Lower leg skin (tissue), 3 donors: ENCODE results near the gene NEDD4L.

Experiments used
- POLR2A ChIP-seq, 2 donors: fragments of 450-650 bp; IDR thresholded peaks; one replicate each; pipeline ENCODE4 v1.6.1; 2016 to 2017; ENCODE audit warnings: antibody characterized with exemption in 2 of 2, mild to moderate bottlenecking in 1 of 2, moderate library complexity in 1 of 2
- TF ChIP-seq, protein P1 (sequence below), 3 donors: fragments of 450-650 bp; IDR thresholded peaks; one replicate each; pipeline ENCODE4 v1.5.1; 2016; ENCODE audit warnings: antibody characterized with exemption in 3 of 3, mild to moderate bottlenecking in 3 of 3, moderate library complexity in 2 of 3

DNA sequence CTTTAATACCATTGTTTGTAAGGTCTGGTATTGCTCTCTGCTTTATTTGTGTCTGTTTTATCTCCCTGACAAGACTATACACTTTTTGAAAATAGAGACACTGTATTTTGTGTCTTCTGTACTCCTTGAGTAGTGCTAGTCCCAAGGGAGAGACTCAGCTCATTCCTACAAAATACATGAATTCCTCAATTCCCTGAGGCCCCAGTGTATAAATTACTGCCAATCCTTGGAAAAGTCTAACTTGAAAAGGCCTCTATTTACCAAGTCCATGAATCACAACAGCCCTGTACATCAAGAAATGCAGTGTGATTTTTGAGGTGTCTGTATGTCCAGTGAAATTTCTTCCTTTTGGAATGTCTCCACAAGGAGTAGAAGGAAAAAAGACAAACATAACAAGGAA lies 34.9 kb upstream of the NEDD4L start:
- TF ChIP-seq, protein P1, sequence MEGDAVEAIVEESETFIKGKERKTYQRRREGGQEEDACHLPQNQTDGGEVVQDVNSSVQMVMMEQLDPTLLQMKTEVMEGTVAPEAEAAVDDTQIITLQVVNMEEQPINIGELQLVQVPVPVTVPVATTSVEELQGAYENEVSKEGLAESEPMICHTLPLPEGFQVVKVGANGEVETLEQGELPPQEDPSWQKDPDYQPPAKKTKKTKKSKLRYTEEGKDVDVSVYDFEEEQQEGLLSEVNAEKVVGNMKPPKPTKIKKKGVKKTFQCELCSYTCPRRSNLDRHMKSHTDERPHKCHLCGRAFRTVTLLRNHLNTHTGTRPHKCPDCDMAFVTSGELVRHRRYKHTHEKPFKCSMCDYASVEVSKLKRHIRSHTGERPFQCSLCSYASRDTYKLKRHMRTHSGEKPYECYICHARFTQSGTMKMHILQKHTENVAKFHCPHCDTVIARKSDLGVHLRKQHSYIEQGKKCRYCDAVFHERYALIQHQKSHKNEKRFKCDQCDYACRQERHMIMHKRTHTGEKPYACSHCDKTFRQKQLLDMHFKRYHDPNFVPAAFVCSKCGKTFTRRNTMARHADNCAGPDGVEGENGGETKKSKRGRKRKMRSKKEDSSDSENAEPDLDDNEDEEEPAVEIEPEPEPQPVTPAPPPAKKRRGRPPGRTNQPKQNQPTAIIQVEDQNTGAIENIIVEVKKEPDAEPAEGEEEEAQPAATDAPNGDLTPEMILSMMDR (IDR thresholded peaks at IDR 0.05): no peak
- TF ChIP-seq POLR2A (IDR thresholded peaks at IDR 0.05): no peak
